K562 (cell line): Measurements from ENCODE around the gene TSGA10IP. TPM values are rescaled to one million over a fixed set of nuclear protein-coding genes. Genes with fewer than 3 reads are reported as not detected.

Experiments
- ATAC-seq: fragments of 200-7000 bp; cut with Tn5 transposase; 3 replicates; pipeline ENCODE4 v1.9.1; 2020; ENCODE audit warnings: moderate library complexity
- BruUV-seq: library from RNA; stranded (reverse); fragments of 400-500 nt; replicated peaks from 2 replicates; lab custom pipeline; 2021; lab: Mats Ljungman, UMichigan
- CTCF ChIA-PET: fragments of 300-600 bp; formaldehyde crosslinking; extraction: SDS; loops from one replicate; lab custom pipeline; 2021; ENCODE audit warnings: low intra/inter-chr PET ratio; lab: Yijun Ruan, JAX
- POLR2A ChIA-PET: fragments of 300-600, 350-650 bp; sonication (Branson Sonifier 250); formaldehyde crosslinking; extraction: SDS; loops from one replicate; lab custom pipeline; 2021; ENCODE audit warnings: antibody characterized with exemption, inconsistent platforms; lab: Yijun Ruan, JAX
- DNase-seq, 4 experiments: peaks; one replicate each; pipeline versions ENCODE4 v3.0.0 to v3.0.0-alpha.2; 2011 to 2018; ENCODE audit warnings: low spot score in 3 of 4, mixed read lengths in 3 of 4; ENCODE audit errors: extremely low read depth in 1 of 4
- FAIRE-seq: peaks from 2 replicates; lab custom pipeline; 2011; peaks lifted over from hg19 to GRCh38; lab: Jason Lieb, UNC
- H2AFZ ChIP-seq: 2 replicates; pipeline ENCODE4 v1.6.0; 2011; ENCODE audit warnings: low read depth, low read length, control low read depth, inconsistent platforms
- H3K27ac ChIP-seq: fragments of 200-600 bp; 3 replicates; pipeline ENCODE4 v1.8.0; 2011; ENCODE audit warnings: low read depth, mild to moderate bottlenecking, control low read depth, inconsistent platforms, low read length, moderate library complexity, mixed read lengths; ENCODE audit errors: extremely low read depth
- H3K27me3 ChIP-seq, 2 experiments: fragments of 300-600 bp in 1 of 2; 2 replicates in 1 of 2; 3 replicates in 1 of 2; pipeline versions ENCODE4 v1.6.0 to v1.8.0; 2011; ENCODE audit warnings: inconsistent platforms in 2 of 2, low read length in 2 of 2, mild to moderate bottlenecking in 1 of 2, mixed read lengths in 1 of 2, moderate library complexity in 1 of 2; ENCODE audit not compliant: control insufficient read depth in 2 of 2, insufficient read depth in 2 of 2
- H3K36me3 ChIP-seq: fragments of 300-600 bp; 3 replicates; pipeline ENCODE4 v1.8.0; 2011; ENCODE audit warnings: mild to moderate bottlenecking, low read length, inconsistent platforms; ENCODE audit not compliant: control insufficient read depth, insufficient read depth
- H3K4me1 ChIP-seq, 2 experiments: fragments of 200-600 bp in 1 of 2; replicated peaks in 1 of 2; 2 replicates in 1 of 2; 3 replicates in 1 of 2; pipeline versions ENCODE4 v1.5.1 to v1.8.0; 2011; ENCODE audit warnings: inconsistent platforms in 2 of 2, low read length in 2 of 2, mild to moderate bottlenecking in 1 of 2, mixed read lengths in 1 of 2, moderate library complexity in 1 of 2; ENCODE audit not compliant: control insufficient read depth in 2 of 2, insufficient read depth in 2 of 2
- H3K4me2 ChIP-seq: 2 replicates; pipeline ENCODE4 v1.6.1; 2011; ENCODE audit warnings: low read length, control low read depth, inconsistent platforms, mixed read lengths; ENCODE audit not compliant: insufficient read depth
- H3K4me3 ChIP-seq: fragments of 200-600 bp; sonication (generic), shearing (Covaris generic); 2 replicates; pipeline ENCODE4 v1.5.1; 2016; ENCODE audit warnings: control low read depth, inconsistent platforms
- H3K79me2 ChIP-seq: fragments of 200-600 bp; 3 replicates; pipeline ENCODE4 v1.8.0; 2011; ENCODE audit warnings: low read length, inconsistent platforms; ENCODE audit not compliant: control insufficient read depth, insufficient read depth
- H3K9ac ChIP-seq, 2 experiments: 2 replicates each; pipeline versions ENCODE4 v1.6.0 to v1.6.1; 2011; ENCODE audit warnings: low read depth in 2 of 2, low read length in 2 of 2, control low read depth in 1 of 2, inconsistent platforms in 1 of 2, mild to moderate bottlenecking in 1 of 2, mixed read lengths in 1 of 2; ENCODE audit not compliant: insufficient read depth in 1 of 2
- H3K9me1 ChIP-seq: one replicate; pipeline ENCODE4 v1.6.0; 2011; ENCODE audit warnings: inconsistent platforms, mild to moderate bottlenecking, low read length, moderate library complexity; ENCODE audit not compliant: control insufficient read depth, insufficient read depth
- H3K9me3 ChIP-seq: replicated peaks from 2 replicates; pipeline ENCODE4 v1.5.1; 2011; ENCODE audit warnings: low read depth, low read length, inconsistent platforms; ENCODE audit not compliant: control insufficient read depth, insufficient read depth
- H4K20me1 ChIP-seq: replicated peaks from 2 replicates; pipeline ENCODE4 v1.6.1; 2011; ENCODE audit warnings: low read length, inconsistent platforms, mixed read lengths; ENCODE audit not compliant: control insufficient read depth, insufficient read depth
- BCOR ChIP-seq: fragments of 450-650 bp; IDR thresholded peaks from 2 replicates; pipeline ENCODE4 v1.6.1; 2016
- CEBPB ChIP-seq: fragments of 450-650 bp; IDR thresholded peaks from 2 replicates; pipeline ENCODE4 v1.6.1; 2016; ENCODE audit warnings: missing genetic modification characterization, missing compliant biosample characterization
- FIP1L1 ChIP-seq: fragments of 200-400 bp; formaldehyde crosslinking; IDR thresholded peaks from 2 replicates; pipeline ENCODE4 v1.6.1; 2018; ENCODE audit warnings: mild to moderate bottlenecking, low read depth, low read length; ENCODE audit not compliant: poor library complexity, severe bottlenecking
- KDM1A ChIP-seq, 2 experiments: fragments of 450-650 bp; IDR thresholded peaks; 2 replicates each; pipeline ENCODE4 v1.6.1; 2016; ENCODE audit warnings: mild to moderate bottlenecking in 2 of 2
- MAX ChIP-seq: sonication (generic); formaldehyde crosslinking; IDR thresholded peaks from 2 replicates; pipeline ENCODE4 v1.9.0; 2022; ENCODE audit warnings: mild to moderate bottlenecking, missing genetic modification reagents
- RBM25 ChIP-seq: fragments of 200-400 bp; formaldehyde crosslinking; IDR thresholded peaks from 2 replicates; pipeline ENCODE4 v1.6.1; 2018; ENCODE audit warnings: low read length, low read depth, moderate library complexity; ENCODE audit not compliant: severe bottlenecking
- RCOR1 ChIP-seq, 2 experiments: IDR thresholded peaks; 2 replicates each; pipeline ENCODE4 v1.6.1; 2012; ENCODE audit warnings: low read depth in 2 of 2, low read length in 2 of 2, borderline replicate concordance in 1 of 2, improper control_type of control experiment in 1 of 2
- THRAP3 ChIP-seq: fragments of 450-650 bp; IDR thresholded peaks from 2 replicates; pipeline ENCODE4 v1.6.1; 2016; ENCODE audit warnings: mild to moderate bottlenecking, inconsistent platforms, borderline replicate concordance
- ZFP36 ChIP-seq: fragments of 150-350 bp; IDR thresholded peaks from 2 replicates; pipeline ENCODE4 v1.6.1; 2018; ENCODE audit warnings: low read length, low read depth; ENCODE audit not compliant: partially characterized antibody
- ZNF143 ChIP-seq: sonication (generic); formaldehyde crosslinking; IDR thresholded peaks from 2 replicates; pipeline ENCODE4 v1.9.0; 2022; ENCODE audit warnings: mild to moderate bottlenecking, missing genetic modification reagents
- ZNF23 ChIP-seq: fragments of 250-450 bp; sonication (Bioruptor Pico); IDR thresholded peaks from 2 replicates; pipeline ENCODE4 v1.4.0; 2020; ENCODE audit warnings: mild to moderate bottlenecking
- ZNF699 ChIP-seq: fragments of 250-450 bp; sonication (Bioruptor Pico); IDR thresholded peaks from 2 replicates; pipeline ENCODE4 v1.8.0; 2021; ENCODE audit warnings: mild to moderate bottlenecking, moderate library complexity; ENCODE audit not compliant: insufficient replicate concordance
- WGBS: fragments of 100-300 bp; shearing (Covaris generic); methylation state at CpG from one replicate; pipeline ENCODE4 v1.1.6; 2016; ENCODE audit warnings: low coverage, mixed read lengths; ENCODE audit not compliant: insufficient coverage; ENCODE audit errors: missing lambda C conversion rate; 5-methylcytosine and 5-hydroxymethylcytosine counted together
- in situ Hi-C: fragments of 300-500 bp; cut with MboI; formaldehyde crosslinking; loops from 4 replicates; pipeline ENCODE4 v1.15.0; 2018; ENCODE audit warnings: inconsistent platforms, mixed read lengths
- intact Hi-C: fragments of 100-400 bp; cut with micrococcal nuclease; formaldehyde crosslinking; loops from 2 replicates; pipeline ENCODE4 v1.14.2; 2022
- polyA plus RNA-seq, 8 experiments: library from polyadenylated mRNA; depleted of rRNA in 4 of 8; stranded (reverse) in 5 of 8; unstranded in 3 of 8; fragments of >200 nt; fragmentation: Nextera tagmentation in 2 of 8; fragmentation: Illumina TruSeq in 1 of 8; extraction: Ambion mirVana in 2 of 8; extraction: Trizol in 1 of 8; gene quantifications; 2 replicates each; pipeline versions ENCODE4 v1.2.1 to v1.2.3, GENCODE V29; 2011 to 2014; ENCODE audit warnings: inconsistent platforms in 1 of 8, missing spikeins in 1 of 8
- total RNA-seq, 7 experiments: library from RNA; depleted of rRNA in 6 of 7; stranded (reverse); fragments of >200 nt in 6 of 7; fragmentation: Illumina TruSeq in 2 of 7; extraction: Trizol in 2 of 7; gene quantifications; 2 replicates each; pipeline versions ENCODE4 v1.2.1 to v1.2.3, GENCODE V29; 2011 to 2021; ENCODE audit warnings: low replicate concordance in 1 of 7
- TF ChIP-seq, protein P1 (sequence below), 3 experiments: fragments of 200-800 bp in 1 of 3; sonication (Bioruptor generic) in 1 of 3; sonication (generic) in 1 of 3; formaldehyde crosslinking in 1 of 3; IDR thresholded peaks; 2 replicates each; pipeline versions ENCODE4 v1.6.1 to v1.8.0; 2016 to 2022; ENCODE audit warnings: mild to moderate bottlenecking in 2 of 3, missing compliant biosample characterization in 2 of 3, missing genetic modification characterization in 2 of 3, missing genetic modification reagents in 1 of 3

The TSGA10IP gene
- total and polyA plus RNA-seq, 9 of the 15 experiments (the other 6 are each of a cell fraction or from before 2014, with no cell fraction given), result not detected

- H2AFZ ChIP-seq, result no peak overlapping the region
- in situ Hi-C loops, result no loop called here
- no peak overlapping the region for H3K4me2 ChIP-seq
- H4K20me1 ChIP-seq, result no peaks in the 10 kb centered on the region
- TF ChIP-seq CEBPB, result no peak
- TF ChIP-seq BCOR, result peak; percentile 77
- TF ChIP-seq ZFP36, result peak; percentile 71
- TF ChIP-seq MAX, result no peak
- TF ChIP-seq ZNF23 (CRISPR knock-in tag), result no peak
- peak in 1 of 2 experiments; percentile 52; a peak in 1 of 4 replicates for TF ChIP-seq KDM1A (IDR thresholded peaks at IDR 0.05)
- no peak for TF ChIP-seq THRAP3
- 0 out of 2 replicates have a peak, but pooled peaks have one; percentile 15 for TF ChIP-seq ZNF143 (CRISPR knock-in tag)
- no peak for TF ChIP-seq FIP1L1
- TF ChIP-seq RCOR1 (IDR thresholded peaks at IDR 0.05; ENCODE audit: borderline replicate concordance in 1 of 2, low read depth in 2 of 2, low read length in 2 of 2), result no peak
- TF ChIP-seq ZNF699, result no peak
- peak; percentile 92 for TF ChIP-seq RBM25
- TF ChIP-seq, protein P1, sequence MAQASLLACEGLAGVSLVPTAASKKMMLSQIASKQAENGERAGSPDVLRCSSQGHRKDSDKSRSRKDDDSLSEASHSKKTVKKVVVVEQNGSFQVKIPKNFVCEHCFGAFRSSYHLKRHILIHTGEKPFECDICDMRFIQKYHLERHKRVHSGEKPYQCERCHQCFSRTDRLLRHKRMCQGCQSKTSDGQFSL (CRISPR knock-in tag; IDR thresholded peaks at IDR 0.05), result no peak
- TF ChIP-seq, protein P1 (tag; IDR thresholded peaks at IDR 0.05), result no peak
- no peaks in the 10 kb centered on the region for H3K9me1 ChIP-seq
- H3K79me2 ChIP-seq, result no peaks in the 10 kb centered on the region
- no peak for FAIRE-seq
- intact Hi-C loops, result no loop called here
- 92% methylated on average over 6 of the region's 6 CpGs for WGBS
- no peaks in the 10 kb centered on the region for H3K36me3 ChIP-seq
- ATAC-seq, result no peak
- H3K27ac ChIP-seq, result no peak overlapping the region
- ChIA-PET CTCF (no interaction called here), POLR2A (interaction anchor here (1.3 to 1.7 kb wide), 3 partner anchors 11 to 19 kb away, joined by 3 to 8 read pairs (median 4); partner anchors contain the start of gene CCDC85B)
- peaks cover 40% of the 10 kb centered on the region in 2 experiments for H3K4me1 ChIP-seq
- no TSS peak for BruUV-seq
- H3K9ac ChIP-seq, result peak overlapping the region in 1 of 2 experiments; percentile 65; a peak in 1 of 4 replicates
- H3K27me3 ChIP-seq, result no peaks in the 10 kb centered on the region
- no peaks in the 10 kb centered on the region for H3K9me3 ChIP-seq
- H3K4me3 ChIP-seq, result no peak overlapping the region
- no peak for DNase-seq
These were observed 37.4 kb upstream of the TSGA10IP start for GRCh38 chr11:65907878-65908277.
